SU-DHL-6 (cell line): ENCODE measurements around the gene LONRF2.

ENCODE experiments used
- CTCF ChIP-seq: fragments of 200-600 bp; sonication (generic); IDR thresholded peaks from one replicate; pipeline ENCODE4 v1.5.1; 2017; ENCODE audit warnings: antibody characterized with exemption, mild to moderate bottlenecking, low read length, moderate library complexity; ENCODE audit not compliant: insufficient read depth, poor library complexity, severe bottlenecking
- EZH2phosphoT487 ChIP-seq: fragments of 200-600 bp; sonication (generic), shearing (Covaris generic); conservative IDR thresholded peaks from 2 replicates; pipeline ENCODE4 v1.6.1; 2018; ENCODE audit warnings: mild to moderate bottlenecking, antibody characterized with exemption, low read length, moderate library complexity, mixed read lengths

- no peak for TF ChIP-seq CTCF
- TF ChIP-seq EZH2phosphoT487, result no peak
These were observed 12.6 kb upstream of the LONRF2 start for GRCh38 chr2:100334929-100335328.
